Measurements from ENCODE around the gene CADM3.

DNA sequence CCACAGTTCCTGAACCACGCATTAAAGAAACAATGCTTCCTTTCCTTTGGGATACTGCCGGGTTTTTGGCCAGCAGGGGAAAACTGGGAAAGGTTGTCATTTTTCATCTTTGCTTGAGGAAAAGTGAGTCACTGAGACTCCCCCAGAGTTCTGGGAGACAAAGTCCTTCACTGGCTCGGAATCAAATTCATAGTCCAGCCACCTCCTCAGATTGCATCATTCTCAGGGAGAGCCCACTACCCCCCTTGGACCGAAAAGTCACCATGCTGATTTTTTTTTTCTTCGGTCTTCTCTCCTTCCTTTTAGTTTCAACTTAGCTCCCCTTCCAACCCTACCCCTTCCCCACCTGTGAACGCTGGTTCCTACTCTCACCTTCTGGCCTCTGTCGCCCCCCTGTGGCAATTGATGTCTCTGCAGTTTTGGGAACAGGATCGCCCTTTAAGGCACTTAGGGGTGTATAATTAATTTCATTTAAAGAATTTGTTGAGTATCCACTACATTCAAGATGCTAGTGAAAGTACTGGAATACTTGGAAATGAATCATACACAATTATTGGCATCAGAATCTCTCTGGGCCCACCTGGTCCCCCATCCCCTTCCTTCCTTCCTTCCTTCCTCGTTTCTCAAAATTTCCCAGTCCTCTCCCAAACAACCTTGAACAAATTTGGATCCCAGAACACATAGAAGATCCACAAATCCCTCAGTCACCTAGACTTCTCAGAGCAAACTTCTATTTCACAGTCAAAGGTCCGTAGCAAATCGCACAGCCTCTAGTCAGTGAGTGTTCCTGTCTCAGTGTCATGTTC lies 40.1 kb downstream of the CADM3 start:
- TF ChIP-seq CTCF (conservative IDR thresholded peaks at IDR 0.05) (peak; percentile 96), ZFX (IDR thresholded peaks at IDR 0.05) (no peak)

Measured in C4-2B (cell line).